GM18861 (cell line): ENCODE results near the gene EDC3.
A peak's percentile ranks its signal among the peaks of the same experiment; 100 is the strongest.
"Not testable (repeated sequence)": the region's sequence is repeated elsewhere in the genome, so short reads cannot be mapped to it uniquely, and the experiment has no call there.

Experiments used
- ATAC-seq: cut with Tn5 transposase; IDR thresholded peaks from one replicate; pipeline ENCODE4 v1.9.1; 2021; ENCODE audit not compliant: unreplicated experiment

EDC3 gene

GRCh38 chr15:74653426-74654102, 42.3 kb downstream of the EDC3 start:
- ATAC-seq = no peak

GRCh38 chr15:74651242-74651741, 44.5 kb downstream of the EDC3 start:
- ATAC-seq = no peak

- ATAC-seq = no peak
These were observed 47.6 kb downstream of the EDC3 start for GRCh38 chr15:74648051-74648842.

- ATAC-seq = no peak
These were observed 49.3 kb downstream of the EDC3 start for GRCh38 chr15:74646480-74646879.

GRCh38 chr15:74643665-74644204, 52.1 kb downstream of the EDC3 start:
- no peak for ATAC-seq

- ATAC-seq = no peak
These were observed 52.8 kb downstream of the EDC3 start for GRCh38 chr15:74642734-74643664.

GRCh38 chr15:74642348-74642733, 53.5 kb downstream of the EDC3 start:
- no peak for ATAC-seq

GRCh38 chr15:74641151-74641550, 54.7 kb downstream of the EDC3 start:
- ATAC-seq = no peak

GRCh38 chr15:74636984-74637383, 58.8 kb downstream of the EDC3 start:
- ATAC-seq = no peak

GRCh38 chr15:74635228-74635627, 60.6 kb downstream of the EDC3 start:
- ATAC-seq = peak; percentile 57

GRCh38 chr15:74633781-74634180, 62.0 kb downstream of the EDC3 start:
- ATAC-seq = no peak

- ATAC-seq = no peak
These were observed 63.2 kb downstream of the EDC3 start for GRCh38 chr15:74632601-74633000.

GRCh38 chr15:74631935-74632560, 63.8 kb downstream of the EDC3 start:
- no peak for ATAC-seq

- no peak for ATAC-seq
These were observed 64.4 kb downstream of the EDC3 start for GRCh38 chr15:74631408-74631807.

- no peak for ATAC-seq
These were observed 64.8 kb downstream of the EDC3 start for GRCh38 chr15:74631087-74631385.

- no peak for ATAC-seq
These were observed 65.3 kb downstream of the EDC3 start for GRCh38 chr15:74630284-74631086.

GRCh38 chr15:74629696-74630095, 66.1 kb downstream of the EDC3 start:
- ATAC-seq = not testable (repeated sequence)

GRCh38 chr15:74628949-74629348, 66.9 kb downstream of the EDC3 start:
- no peak for ATAC-seq

- no peak for ATAC-seq
These were observed 67.6 kb downstream of the EDC3 start for GRCh38 chr15:74628199-74628598.

- no peak for ATAC-seq
These were observed 68.1 kb downstream of the EDC3 start for GRCh38 chr15:74627766-74628165.
